ENCODE measurements around the gene CARMIL1.

The CARMIL1 gene

DNA sequence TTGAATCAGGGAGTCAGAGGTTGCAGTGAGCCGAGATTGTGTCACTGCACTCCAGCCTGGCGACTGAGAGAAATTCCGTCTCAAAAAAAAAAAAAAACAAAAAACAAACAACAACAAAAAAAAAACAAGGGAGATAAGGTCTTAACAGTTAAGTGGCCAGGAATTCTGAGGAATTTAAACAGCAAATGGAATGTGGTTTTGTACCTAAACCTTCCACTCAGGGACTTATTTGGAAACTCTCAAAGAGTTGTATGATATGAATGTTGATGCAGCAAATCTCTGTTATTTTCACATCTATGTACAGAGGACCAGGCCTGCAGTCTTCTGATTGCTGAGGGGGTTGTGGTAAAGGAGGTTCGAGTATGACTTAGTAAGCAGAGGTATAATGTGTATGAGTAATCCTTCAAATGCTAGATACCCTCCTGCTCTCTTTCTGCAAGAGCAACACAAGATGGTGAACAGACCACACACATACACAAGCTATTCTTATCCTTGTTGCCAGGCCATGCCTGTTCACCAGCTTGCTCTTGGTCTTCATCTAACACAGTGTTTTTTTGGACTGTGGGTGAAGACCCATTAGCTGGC is 197.9 kb downstream of the CARMIL1 start:
- DNase-seq (ENCODE audit: low spot score), result no peak

DNA sequence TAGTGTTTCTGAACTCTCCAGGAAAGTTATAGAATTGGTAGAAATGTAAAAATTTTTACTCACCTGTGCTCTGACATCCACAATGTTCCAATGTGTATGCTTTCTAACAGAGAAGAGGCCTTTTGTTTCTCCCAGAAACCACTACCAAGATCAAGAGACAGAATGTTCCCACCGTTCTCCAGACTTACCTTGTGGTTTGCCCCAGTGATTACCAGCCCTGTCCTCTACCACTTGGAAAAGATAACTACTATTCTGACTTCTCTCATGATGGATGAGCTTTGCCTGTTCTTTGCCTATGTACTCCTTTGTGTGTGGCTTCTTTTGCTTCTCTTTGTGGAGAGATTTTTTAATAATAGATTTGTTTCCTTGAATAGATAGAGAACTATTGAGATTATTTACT is 199.8 kb downstream of the CARMIL1 start:
- DNase-seq (ENCODE audit: low spot score), result no peak

DNA sequence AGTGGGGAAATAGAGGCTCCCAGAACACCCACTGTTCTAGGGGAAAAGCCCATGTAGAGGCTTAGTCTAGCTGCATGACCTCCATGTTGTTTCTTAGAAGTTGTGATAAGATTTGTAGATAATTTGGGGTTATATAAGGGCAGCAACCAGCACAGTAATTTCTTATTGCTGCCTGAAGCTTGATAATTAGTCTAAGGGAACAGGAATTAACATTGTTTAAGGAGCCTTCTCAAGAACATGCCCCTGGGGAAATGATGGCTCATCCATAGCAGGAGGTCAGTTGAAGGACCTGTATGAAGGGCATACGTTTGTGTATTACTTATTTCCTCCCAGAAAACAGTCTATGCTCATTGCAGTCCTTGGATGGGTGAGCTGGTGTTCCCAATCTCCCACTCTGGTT is 202.1 kb downstream of the CARMIL1 start:
- no peak for DNase-seq (ENCODE audit: low spot score)

DNA sequence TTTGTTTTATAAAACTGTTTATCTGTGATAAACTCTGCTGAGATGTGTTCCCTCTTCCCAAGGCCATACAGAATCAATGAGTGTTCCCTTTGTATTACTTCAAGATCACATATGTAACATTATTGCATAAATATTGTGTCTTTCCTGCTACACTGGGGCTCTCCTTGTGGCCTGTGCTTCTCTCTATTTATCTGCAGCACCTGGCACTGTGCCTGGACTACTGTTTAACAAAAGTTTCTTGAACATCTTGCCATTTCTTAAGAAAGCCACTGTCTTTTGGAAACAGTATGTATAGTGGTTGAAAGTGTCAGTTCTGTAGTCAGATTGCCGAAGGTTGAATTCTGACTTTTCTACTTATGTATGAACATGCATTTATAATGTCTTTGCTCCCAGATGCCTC is 203.8 kb downstream of the CARMIL1 start:
- DNase-seq (ENCODE audit: low spot score), result no peak

DNA sequence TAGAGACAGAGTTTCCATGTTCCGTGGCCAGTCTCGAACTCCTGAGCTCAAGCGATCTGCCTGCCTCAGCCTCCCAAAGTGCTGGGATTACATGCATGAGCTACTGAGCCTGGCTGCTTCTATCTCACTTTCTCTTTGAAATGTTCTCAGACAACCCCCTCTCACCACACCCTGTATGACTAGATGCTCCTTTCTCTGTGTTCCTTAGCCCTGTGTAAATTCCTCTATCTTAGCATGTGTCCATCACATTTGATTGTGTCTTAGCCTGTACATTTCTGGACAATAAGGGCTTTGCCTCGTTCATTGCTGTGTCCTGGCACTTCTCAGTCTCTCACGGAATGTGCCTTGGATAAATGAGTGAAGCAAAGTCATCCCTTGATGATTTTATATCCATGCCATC is 204.8 kb downstream of the CARMIL1 start:
- no peak for DNase-seq (ENCODE audit: low spot score)

DNA sequence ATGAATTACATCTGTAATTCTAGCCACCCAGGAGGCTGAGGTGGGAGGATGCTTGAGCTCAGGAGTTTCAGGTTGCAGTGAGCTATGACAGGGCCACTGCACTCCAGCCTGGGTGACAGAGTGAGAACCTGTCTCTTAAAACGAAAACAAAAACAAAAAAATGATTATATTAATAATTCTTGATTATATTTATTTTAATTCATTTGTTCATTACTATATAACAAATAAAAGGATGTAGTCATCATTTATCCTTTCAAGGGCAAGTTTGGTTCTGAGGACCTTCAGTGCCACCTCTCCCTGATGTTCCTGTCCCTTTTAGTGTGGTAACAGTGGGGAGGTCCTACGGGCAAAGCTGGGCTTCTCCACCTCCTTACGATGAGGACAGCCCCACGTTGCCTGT is 205.7 kb downstream of the CARMIL1 start:
- DNase-seq (ENCODE audit: low spot score), result no peak

DNA sequence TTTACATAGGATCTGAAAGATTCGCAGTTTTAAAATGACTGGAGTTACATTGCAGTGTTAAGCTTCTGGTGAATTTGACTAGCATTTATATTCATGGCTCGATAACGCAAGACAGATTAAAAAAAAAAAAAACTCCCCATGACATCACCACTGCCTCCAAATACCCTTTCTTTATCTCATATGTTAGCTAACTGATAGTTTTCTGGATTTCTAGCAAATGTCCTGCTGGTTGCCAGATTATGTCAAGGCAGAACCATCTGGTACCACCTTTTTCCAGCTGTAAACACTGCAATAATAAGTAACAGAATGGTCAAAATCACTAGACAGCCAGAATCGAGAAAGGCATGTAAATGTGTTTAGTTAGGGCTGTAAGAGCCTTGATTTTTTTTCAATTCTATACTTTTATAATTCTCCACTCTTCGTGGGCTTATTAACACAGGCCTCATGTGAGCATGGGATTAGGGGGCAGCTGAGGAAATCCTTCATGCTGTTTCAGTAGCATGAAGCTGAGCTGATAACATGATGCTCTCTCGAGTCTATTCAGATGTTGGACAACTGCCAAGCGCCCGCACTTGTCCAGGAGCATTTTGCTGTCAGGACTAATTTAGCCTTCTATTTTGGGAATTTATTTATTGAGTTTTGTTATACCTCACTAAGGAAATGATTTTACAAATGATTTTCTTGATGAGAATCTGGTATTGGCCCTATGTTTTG is 206.8 kb downstream of the CARMIL1 start:
- no peak for DNase-seq (ENCODE audit: low spot score)

DNA sequence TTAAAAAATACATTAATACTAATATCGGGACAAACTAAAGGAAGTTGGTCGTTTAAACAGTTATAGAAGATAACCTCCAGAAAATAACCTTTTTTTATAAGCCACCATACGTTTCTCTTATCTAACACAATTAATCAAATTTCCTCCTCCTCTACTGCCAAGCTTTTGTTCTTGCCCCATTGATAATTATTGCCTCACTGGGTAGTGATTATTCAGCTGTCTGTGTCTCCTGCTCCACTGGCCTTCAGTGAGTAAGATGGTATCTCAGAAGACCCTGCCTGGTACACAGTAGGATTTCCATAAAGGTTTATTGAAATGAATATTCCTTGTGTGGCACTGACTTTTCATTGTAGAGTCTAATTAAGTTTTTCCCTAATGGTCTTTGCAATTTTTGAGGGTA is 207.4 kb downstream of the CARMIL1 start:
- DNase-seq (ENCODE audit: low spot score), result no peak

DNA sequence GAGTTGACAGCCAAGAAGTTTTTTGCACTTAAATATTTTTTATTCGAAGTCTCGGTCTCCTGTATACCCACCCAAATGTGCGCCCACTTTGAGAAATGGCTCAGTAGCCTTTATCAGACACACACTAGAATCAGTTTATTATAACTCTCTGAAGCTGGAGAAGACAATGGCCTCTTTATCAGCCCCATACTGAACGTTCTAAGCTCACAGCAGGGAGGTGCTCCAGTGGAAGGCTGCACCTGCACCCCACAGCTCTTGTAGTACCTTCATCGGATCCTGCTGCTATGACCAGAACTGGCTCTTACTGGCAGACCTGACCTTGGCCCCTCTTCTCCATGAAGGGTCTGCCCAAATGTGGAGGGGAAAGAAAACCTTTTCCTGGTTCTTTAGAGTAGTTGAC is 207.8 kb downstream of the CARMIL1 start:
- DNase-seq (ENCODE audit: low spot score), result no peak

DNA sequence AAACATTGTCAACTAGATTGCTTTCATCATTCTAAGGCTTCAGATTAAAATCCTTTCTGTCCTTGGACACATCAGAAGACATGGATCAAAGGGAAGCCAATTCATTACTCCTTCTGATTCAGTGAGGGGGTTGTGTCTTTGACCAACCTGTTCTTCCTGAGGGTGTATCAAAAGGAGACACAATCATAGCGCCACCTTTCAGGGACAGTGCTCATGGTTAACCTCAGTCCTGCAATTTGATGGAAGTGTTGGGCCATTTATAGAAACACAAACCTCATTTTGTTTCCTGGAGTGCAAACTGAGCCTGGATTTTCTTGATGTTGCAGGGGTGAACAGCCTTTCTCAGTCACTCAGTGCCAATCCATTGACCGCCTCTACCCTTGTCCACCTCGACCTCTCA is 209.0 kb downstream of the CARMIL1 start:
- no peak for DNase-seq (ENCODE audit: low spot score)

DNA sequence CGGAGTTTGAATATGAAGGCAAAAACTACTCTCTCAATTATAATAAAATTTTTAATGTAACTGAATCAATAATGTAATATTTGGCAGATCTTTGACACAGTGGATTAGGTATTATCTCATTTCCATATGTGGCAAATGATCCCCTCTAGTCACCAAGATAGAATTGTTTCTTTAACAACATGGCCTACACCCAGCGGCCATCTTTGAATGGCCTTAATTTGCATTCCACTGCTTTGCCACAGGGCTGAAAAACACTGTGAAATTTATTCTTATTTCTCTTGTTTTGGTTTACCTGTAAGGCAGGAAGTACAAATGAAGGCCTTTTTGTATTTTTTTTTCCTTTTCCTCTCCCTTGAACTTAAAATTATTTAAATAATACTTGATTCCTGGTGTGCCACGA is 210.2 kb downstream of the CARMIL1 start:
- no peak for DNase-seq (ENCODE audit: low spot score)

DNA sequence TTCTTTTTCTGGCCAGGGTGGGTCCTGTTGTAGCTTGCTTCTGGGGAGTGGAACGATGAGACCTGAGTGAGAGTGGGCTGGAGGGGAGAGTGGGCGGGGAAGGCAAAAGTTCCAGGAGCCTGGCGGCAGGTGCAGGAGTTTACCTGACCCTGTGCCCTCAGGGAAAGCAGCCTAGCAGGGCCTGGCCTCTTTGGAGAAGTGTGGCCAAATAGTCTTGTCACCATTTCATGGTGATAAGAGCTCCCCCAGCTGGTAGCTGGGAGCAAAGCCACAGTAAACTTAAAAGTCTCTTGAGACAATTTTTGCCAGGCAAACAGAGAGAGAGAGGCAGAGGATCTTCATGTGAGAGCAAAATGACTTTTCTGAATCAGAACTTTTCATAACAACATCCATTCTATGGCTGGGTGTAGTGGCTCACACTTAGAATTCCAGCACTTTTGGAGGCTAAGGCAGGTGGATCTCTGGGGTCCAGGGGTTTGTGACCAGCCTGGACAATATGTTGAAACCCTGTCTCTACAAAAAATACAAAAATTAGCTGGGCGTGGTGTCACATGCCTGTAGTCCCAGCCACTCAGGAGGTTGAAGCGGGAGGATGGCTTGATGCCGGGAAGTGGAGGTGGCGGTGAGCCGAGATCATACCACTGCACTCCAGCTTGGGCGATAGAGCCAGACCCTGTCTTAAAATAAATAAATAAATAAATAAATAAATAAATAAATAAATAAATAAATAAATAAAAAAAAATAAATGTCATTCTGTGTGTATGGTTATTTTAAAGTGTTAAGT is 211.0 kb downstream of the CARMIL1 start:
- peak; percentile 79 for DNase-seq (ENCODE audit: low spot score)

DNA sequence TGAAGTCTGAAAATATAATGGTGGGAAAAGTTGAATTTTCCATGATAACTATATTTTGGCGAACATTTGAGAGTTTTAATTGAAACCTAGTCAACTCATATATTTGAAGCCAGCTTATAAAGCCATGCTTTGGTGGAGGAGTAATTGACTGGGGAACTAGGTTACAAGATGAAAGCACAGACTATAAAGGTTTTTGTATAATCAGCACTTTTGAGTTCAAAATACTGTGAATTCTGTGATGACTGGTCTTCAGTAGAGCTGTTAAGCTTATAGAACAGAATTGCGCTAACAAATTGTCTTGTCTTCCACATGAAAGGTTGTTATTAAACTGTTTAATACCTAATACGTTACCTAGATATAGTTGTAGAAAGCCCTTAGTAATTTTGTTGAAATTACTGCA is 213.8 kb downstream of the CARMIL1 start:
- no peak for DNase-seq (ENCODE audit: low spot score)

DNA sequence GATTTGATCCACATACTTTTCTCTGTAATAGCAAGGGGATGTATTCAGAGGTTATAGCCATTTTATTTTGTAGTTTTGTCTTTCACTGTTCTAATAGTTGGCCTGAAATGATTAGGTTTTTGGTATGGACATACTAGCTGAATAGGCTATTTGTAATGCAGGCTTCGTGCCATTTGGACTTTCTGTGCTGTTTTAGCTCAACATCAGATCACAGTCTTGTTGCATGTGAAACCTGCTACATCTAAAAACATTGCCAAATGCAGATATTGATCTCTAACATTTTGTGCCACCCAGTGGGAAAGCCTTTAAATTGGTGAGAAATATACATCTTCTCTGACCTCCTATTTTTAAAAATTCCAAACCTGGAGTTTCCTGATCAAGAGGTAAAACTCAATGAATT is 215.3 kb downstream of the CARMIL1 start:
- no peak for DNase-seq (ENCODE audit: low spot score)

DNA sequence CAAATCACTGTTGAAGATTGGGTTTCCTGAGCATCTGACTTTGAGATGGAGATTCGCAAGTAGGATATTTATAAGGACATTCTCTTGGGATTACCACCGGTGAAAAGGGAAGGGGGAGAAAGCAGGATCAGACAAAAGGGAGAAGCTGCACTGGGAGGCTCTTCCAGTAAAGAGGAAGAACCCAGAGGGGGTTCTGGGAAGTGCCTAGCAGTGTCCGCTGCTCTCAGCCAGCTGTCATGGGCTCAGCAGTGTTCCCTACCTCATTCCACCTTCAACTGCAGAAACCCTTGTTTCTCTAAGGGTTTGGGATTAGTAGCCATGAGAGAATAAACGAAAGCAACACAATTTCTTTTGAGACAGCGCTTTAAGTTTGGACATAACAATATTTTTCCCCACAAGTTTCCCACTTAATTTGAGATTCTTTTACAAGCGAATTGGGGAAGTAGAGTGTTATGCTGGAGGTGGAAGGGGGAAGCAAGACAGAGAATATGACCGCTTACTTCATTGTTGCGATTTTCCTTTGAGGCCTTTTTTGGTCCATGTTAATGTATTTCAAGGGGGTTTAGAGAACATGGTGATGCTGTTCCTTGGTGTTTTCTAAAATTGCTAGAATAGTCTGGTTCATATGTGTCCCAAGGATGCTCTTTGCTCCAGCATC is 218.3 kb downstream of the CARMIL1 start:
- DNase-seq (ENCODE audit: low spot score), result no peak

DNA sequence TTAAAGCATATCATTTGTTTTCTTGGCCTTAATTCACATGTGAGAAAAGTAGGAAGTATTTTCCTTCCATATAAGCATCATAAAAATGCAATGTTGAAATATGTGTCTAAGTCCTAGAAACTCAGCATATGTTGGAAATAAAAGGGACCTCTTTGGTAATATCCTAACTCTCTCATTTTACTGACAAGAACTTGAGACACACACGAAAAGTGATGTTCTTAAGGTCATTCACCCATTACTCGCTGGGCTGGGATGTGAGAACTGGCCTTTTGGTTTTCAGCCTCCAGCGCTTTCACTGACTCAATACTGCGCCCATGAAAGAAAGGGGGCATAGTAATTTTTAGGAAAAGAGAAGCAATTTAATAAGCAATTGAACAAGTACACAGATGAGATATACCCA is 219.3 kb downstream of the CARMIL1 start:
- no peak for DNase-seq (ENCODE audit: low spot score)

DNA sequence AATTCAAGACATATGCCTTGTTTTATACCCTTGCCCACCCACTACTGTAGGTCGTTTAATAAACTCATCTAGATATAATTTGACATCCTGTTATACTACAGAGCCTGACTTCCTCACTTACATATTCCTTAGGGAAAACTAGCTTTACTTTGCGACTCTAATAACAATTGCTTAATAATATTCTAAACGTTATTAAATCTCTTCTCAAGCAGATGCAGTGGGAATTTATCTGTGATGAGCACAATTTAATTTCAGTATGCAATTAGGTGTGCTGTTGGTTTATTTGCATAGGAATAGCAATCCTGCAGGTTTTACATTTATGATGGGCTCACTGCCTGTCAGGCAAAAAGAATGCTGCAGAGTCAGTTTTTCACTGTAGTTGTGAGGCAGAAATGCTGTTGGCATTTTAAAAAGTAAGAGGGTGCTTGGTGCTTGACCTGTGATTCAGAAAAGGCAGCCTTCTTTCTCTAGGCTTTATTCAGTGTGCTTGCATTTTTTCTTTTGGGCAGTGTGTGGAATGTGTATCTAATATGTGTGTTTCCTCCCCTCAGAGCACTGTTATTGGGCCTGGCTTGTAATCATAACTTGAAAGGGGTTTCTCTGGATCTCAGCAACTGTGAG is 220.6 kb downstream of the CARMIL1 start:
- DNase-seq (ENCODE audit: low spot score), result peak; percentile 17

DNA sequence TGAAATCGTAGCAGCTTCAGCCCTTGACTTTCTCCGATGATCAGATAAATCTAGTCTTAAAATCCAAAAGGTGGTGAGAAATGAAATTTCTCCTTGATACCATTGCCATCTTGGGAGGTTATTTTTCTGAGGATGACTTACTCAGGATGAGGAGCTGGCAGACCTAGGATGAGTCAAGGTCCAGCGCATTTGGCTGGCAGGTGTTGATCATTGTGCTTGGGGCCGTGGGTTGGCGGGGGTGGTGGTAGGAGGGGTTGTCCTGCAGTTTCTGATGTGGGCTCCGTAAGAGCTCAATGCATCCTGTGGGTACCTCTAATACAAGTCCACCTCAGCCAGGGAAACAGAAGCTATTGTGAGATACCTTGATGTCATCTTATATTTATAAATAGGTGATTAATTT is 224.5 kb downstream of the CARMIL1 start:
- DNase-seq (ENCODE audit: low spot score), result no peak

DNA sequence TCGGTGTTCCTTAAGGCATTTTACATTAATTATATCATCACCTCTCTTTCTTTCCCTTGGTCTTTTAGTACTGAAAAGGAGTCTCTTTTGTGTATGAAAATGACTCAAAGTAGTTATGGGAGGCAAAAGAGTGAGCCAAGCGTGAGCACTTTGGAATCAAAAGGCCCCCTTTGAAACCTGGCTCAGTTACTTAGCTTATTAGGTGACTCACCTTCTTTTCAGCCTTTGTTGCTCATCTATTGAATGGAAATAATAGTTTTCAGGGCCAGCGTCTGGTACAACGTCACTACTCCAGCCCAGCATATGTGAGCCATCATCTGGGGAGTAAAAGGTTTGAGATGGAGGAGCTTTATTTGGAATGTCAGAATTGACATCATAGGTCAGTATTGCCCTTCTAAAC is 225.5 kb downstream of the CARMIL1 start:
- DNase-seq (ENCODE audit: low spot score), result peak; percentile 9

DNA sequence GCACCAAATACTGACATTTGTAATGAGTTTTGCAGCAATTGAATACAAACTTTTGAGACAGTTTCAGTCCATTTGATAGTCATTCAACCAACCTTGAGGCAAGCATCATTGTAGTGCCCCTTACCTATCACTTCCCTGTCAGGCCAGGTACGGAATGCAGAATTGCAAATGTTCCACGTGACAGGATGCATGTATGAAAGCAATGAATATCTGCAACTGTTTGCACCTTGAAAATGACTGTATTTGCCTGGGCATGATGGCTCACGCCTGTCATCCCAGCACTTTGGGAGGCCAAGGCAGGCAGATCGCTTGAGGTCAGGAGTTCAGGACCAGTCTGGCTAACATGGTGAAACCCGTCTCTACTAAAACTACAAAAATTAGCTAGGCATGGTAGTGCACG is 226.8 kb downstream of the CARMIL1 start:
- no peak for DNase-seq (ENCODE audit: low spot score)

DNA sequence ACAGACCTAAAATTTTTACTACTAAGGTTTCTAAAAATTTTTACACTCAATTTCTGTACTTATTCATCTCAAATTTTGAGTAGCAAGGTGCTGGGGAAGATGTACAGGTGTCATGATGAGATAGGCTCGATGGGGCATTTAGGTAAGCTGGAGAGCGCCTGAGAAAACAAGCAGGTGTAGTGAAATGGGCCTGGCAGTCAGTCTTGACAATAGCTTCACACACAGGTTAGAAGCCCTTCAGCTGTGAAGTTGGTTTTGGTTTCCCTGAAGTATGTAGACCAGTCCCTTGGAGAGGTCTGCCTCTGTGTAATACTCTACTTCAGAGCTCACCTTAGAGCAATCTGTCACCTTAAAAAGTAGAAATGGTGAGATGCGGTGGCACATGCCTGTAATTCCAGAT is 228.9 kb downstream of the CARMIL1 start:
- no peak for DNase-seq (ENCODE audit: low spot score)

DNA sequence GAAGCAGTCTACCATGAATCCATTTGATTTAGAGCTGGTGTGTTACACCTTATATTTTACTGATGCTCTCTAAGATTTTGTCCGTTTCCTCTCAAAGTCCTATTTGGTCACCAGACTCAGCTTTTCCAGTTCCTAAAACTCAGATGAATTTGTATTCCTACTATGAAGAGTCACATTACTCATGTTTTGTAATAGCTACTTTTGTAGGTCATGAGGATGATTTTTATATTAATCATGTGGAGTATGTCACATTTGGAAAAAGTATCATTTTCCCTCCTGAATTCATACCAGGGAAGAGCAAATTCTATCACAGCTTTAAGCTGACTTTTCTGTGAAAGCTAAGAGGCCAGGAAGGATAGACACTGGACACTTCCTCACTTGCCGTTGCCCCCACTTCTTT is 232.2 kb downstream of the CARMIL1 start:
- peak; percentile 28 for DNase-seq (ENCODE audit: low spot score)

Data from AG20443 (cell line).